Measurements from ENCODE around the gene TTC21A.
A peak's percentile ranks its signal among the peaks of the same experiment; 100 is the strongest.
"Not testable (repeated sequence)": the region's sequence is repeated elsewhere in the genome, so short reads cannot be mapped to it uniquely, and the experiment has no call there.

TTC21A gene

GRCh38 chr3:39107388-39108199 lies at the start of gene TTC21A, which contains the start of gene GORASP1:
Gene TTC21A, plus strand, starts transcription at chr3:39107680. Its CDS starts 158 bp downstream, at chr3:39107838.
Gene GORASP1, minus strand, starts transcription at chr3:39107627. Its CDS starts 86 bp downstream, at chr3:39107541.
- peak; percentile 71 for DNase-seq (ENCODE audit: low spot score)

GRCh38 chr3:39061228-39061627 lies 46.3 kb upstream of the TTC21A start:
- FAIRE-seq; DNase-seq (ENCODE audit: low spot score): not testable (repeated sequence)

More at GRCh38 chr3:39107388-39108199, at the start of gene TTC21A, which contains the start of gene GORASP1:
- no peak for FAIRE-seq

DNA sequence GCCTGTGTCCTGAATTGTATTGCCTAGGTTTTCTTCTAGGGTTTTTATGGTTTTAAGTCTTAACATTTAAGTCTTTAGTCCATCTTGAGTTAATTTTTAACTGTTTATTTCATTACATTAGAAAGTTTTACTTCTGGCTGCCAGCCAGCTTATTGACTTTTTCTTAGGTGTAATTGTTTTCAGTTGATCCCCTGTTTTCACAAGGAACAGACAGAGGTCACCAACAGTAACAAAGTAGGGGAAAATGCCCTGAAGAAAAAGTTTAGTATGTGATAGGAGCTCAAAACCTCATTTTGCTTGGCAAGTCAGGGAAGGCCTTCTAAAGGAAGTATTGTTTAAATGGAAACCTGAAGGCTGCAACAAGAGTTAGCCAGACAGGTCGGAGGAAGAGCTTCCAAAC lies 45.3 kb upstream of the TTC21A start:
- DNase-seq (ENCODE audit: low spot score) (no peak), FAIRE-seq (no peak)

DNA sequence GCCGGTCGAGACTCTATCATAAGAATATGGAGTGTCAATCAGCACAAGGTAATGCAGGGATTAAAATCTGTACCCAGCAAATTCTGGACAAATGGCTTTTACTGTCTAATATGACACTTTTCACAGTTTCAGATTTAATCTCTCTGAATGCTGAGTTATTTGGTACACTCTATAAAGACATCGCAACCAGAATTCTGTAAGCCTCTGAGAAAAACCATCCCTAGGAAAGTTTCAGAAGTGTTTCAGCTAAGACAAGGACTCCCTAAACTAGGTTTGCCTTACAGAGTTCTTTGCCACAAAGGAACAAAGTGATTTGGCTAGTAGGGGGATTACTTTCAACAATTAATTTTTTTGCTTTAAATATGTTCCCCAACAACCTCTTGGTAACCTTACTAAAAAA lies 44.3 kb upstream of the TTC21A start:
- FAIRE-seq, result no peak

DNA sequence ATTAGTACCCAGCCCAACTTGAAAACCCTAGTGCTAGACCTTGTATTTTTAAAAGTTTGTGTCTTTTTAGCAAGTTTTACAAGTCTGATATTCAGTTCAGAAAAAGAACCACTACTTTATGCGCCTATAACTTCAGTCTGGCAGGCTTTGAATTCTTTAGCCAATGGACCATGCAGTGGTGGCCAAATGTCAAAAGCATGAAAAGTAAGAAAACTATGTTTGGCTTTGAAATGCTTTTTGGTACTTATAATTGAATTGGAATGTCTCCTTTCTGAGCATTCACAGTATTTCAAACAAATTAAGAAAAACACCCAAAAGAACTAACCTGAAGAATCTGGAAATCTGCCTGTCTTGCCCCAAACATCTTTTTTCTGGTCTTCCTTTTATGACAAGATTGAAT lies 42.8 kb upstream of the TTC21A start:
- FAIRE-seq, result peak; percentile 84
- peak; percentile 30 for DNase-seq (ENCODE audit: low spot score)

More for the DNA sequence above, 44.3 kb upstream of the TTC21A start:
- no peak for DNase-seq (ENCODE audit: low spot score)

DNA sequence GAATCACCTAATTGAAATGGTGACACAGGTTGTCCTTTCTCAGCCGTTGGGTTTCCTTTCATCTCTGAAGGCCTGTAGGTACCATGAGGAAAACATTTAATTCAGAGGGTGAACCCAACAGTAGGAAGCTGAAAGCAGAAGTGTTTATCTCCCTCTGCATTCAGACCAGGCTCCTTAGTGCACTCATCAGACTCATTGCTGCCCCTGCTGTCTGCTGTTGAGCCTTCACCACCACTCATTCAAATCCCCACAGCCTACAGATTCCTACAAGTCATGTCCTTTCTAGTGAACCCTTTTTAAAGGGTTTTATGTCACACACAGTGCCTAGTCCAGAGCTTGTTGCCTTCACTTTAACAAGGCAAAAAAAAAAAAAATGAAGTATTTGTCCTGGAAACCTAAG lies 42.3 kb upstream of the TTC21A start:
- no peak for FAIRE-seq
- DNase-seq (ENCODE audit: low spot score), result no peak

DNA sequence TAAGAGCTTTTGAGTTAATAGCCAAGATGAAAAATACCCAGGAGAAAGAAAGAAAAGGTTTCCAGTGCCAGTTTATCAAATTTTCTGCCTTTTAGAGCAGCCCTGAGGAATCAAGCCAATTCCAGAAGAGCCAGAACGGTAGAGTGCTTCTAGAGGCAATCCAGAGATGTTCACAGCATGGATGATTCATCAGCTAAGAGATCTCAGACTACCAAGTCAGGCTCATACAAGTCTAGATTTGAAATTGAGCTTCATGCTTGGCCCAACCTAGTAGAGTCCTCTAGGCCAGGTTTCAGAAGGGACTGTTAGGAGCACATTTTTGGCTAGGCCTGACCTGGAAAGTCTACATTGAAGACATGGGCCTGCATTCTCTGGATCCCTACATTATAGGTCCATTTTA lies 40.2 kb upstream of the TTC21A start:
- FAIRE-seq (no peak), DNase-seq (ENCODE audit: low spot score) (no peak)

DNA sequence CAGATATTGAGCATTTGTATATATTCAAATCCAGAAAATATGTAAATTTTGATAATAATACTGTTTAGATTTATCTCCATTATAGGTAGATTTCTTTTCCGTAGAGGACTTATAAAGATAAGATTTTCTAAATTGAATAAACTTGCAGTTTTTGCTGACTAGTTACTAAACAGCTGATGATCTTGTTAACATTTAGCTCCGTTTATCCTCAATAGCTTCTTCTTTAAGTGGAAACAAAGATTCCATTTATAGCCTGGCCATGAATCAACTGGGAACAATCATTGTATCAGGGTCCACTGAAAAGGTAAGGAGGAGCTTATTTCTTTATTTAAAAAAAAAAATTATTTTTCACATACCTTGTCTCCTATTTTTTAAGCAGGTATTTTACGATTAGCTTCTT lies 38.9 kb upstream of the TTC21A start:
- FAIRE-seq, result no peak
- no peak for DNase-seq (ENCODE audit: low spot score)

DNA sequence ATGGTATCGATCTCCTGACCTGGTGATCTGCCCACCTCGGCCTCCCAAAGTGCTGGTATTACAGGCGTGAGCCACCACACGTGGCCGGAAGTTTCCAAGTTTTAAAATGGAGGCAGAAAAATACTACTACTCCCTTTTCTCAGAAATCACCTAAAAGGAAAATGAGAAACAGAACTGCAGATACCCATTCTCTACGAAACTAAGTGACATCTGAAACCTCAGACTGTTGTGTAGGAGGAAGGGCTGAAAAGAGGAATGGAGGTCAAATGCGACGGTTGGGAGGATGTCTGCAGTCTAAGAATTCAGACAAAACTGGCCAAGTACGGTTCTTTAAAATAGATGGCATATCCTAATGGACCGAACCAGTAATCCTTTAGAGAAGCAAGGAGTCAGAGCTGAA lies 31.6 kb upstream of the TTC21A start:
- no peak for DNase-seq (ENCODE audit: low spot score)
- FAIRE-seq, result no peak

DNA sequence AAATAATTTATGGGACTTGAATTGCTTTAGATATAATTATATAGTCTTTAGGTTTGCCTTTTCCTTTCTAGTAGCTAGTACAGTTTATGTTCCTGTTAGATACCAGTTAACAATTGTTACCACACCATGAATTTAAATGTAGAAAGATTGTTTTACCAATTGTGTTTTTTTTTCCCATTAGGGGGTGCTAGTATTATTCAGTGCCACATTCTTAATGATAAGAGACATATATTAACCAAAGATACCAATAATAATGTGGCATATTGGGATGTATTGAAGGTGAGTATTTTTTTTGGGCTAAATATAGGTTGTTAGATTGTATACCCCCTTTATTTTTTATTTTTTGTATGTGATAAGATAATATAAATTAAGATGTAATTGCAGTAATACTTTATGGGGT lies 27.9 kb upstream of the TTC21A start:
- no peak for DNase-seq (ENCODE audit: low spot score)
- FAIRE-seq, result no peak

GRCh38 chr3:39080026-39080425 lies 27.5 kb upstream of the TTC21A start:
- FAIRE-seq, result no peak
- no peak for DNase-seq (ENCODE audit: low spot score)

DNA sequence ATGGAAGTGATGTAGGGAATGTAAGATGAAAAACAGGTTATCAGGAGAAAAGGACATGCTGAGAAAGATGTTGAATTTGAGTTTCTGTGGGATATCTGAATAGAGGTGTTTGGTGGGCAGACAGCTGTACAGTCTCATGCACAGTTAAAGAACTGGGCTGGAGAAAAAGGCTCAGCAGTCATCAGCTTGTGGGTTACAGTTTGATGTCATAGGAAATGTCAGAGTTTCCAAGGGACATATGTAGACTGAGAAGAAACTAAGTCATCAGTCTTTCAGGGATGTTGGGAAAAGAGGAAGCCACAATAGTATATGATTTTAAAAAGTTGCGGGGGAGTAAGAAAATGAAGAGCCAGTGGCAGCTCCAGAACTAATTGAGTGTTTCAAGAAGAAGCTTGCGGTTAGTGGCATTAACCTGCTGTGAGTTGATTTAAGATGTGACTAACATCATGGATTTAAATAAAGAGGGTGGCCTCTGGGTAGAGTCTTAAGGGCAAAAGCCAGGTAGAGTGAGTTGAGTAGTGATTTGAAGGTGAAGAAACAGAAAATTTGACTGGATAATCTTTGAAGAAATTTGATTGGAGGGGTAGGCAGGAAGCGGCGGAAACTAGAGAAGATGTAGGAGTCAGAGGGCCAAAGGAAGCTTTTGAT lies 24.7 kb upstream of the TTC21A start:
- no peak for DNase-seq (ENCODE audit: low spot score)
- no peak for FAIRE-seq

GRCh38 chr3:39086144-39086543 lies 21.3 kb upstream of the TTC21A start:
- FAIRE-seq, result no peak
- DNase-seq (ENCODE audit: low spot score), result no peak

DNA sequence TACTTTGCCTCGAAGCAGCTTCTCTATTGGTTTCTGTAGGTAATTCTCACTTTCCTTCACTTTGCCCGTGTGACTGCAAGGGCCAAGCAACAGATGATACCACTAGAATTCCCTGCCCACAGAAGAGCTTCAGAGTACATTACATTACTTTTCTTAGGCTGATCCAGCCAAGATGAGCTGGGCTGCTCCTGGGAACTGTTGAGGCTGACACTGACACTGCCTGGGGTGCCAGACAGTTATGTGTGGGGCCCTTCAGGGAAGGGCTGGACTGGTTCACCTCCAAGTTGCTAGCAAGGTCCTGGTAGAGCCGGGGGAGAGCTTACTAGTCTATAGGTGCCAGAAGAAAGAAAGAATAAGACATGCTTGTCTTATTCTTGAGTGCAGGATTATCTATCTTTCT lies 19.0 kb upstream of the TTC21A start:
- no peak for FAIRE-seq
- DNase-seq (ENCODE audit: low spot score), result no peak

GRCh38 chr3:39088889-39089288 lies 18.6 kb upstream of the TTC21A start:
- no peak for FAIRE-seq
- no peak for DNase-seq (ENCODE audit: low spot score)

GRCh38 chr3:39090922-39091321 lies 16.6 kb upstream of the TTC21A start:
- no peak for FAIRE-seq
- no peak for DNase-seq (ENCODE audit: low spot score)

DNA sequence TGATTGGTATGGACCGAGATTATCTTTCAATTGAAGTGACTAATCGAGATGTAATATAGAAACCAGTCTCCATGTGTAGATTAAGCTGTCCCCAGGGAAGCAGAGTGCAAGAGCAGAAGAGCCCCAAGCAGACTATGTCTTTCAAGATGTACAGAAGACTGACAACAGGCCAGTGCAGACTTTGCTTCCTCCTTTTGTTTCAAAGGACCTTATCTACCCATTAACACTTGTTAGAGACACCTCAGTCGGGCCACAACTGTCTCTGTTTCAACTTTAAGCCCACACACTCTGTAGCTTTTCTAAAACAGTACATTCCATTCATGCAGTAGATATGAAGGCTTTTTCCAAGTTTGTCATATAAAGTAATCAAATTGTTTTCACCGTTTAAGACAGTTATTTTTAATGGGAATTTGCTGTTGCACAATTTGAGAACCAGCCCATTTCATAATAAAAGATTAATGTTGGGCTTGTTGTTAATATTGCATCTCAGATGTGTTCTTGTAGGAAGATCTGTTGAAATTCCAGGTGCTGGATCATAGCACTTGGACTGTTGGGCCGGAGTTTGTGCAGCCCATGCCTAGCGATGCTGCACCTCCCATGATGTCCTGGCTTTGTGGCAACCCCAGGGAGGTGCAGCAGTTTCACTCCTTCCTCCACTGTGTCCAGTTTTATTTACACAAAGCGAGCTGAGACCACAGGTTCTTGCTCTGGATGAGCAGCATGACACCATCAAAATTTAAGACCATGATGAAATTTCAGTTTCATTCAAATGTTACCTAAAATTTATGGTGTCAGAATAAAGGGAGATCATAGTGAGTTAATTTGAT lies 12.4 kb upstream of the TTC21A start:
- FAIRE-seq, result no peak
- no peak for DNase-seq (ENCODE audit: low spot score)

DNA sequence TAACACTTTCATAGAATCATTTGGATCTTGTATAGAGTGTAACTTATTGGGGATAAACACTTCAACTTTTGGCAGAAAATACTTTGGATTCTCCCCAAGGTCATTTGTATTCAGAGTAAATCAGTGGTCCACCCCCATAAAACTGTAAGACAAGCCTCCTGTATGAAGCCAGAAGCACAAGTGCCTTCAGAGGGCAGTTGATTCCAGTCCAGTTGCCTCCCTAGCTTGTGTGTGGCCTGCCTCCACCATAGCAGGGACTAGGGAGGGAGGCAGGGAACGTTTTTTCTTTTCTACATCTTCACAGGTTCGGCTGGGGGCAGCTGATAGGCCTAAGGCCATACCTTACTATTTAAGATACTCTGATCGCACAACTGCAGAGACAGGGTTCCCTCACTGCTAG lies 11.7 kb upstream of the TTC21A start:
- FAIRE-seq (no peak), DNase-seq (ENCODE audit: low spot score) (no peak)

GRCh38 chr3:39096775-39097174 lies 10.7 kb upstream of the TTC21A start:
- DNase-seq (ENCODE audit: low spot score) (no peak), FAIRE-seq (no peak)

- FAIRE-seq (no peak), DNase-seq (ENCODE audit: low spot score) (no peak)
Measured at GRCh38 chr3:39097716-39098472, 9.6 kb upstream of the TTC21A start.

DNA sequence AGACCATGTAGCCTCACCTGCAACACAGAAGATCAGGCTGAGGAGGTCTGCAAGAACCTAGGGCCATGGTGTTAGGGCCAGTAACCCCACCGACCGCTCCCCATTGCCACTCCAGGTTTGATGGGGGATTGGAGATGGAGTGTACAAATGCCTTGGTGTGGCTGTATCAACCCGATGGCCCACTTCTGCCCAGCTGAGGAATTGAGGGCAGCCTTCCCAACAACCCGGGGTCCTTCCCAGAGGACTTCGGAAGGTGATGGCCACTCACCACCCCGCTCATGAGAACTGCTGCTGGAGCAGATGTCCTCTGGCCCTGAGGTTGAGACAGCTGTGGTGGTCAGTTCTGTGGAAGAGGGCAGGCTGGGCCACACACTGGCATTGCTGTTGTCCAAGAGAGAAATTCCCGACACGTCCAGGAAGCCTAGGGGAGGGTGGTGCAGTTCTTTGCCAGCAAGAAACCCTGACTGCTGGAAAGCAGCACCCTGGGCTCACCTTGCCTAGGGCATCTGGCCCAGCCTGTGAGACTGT lies 8.9 kb upstream of the TTC21A start:
- DNase-seq (ENCODE audit: low spot score), result no peak
- no peak for FAIRE-seq
